ENCODE results near the gene PCBD1.

- TF ChIP-seq ZNF274 (IDR thresholded peaks at IDR 0.05; ENCODE audit: low read depth, low read length) = no peak
- no peak for TF ChIP-seq YY1 (IDR thresholded peaks at IDR 0.05; ENCODE audit: insufficient read depth, insufficient read length)
- TF ChIP-seq SUZ12 (IDR thresholded peaks at IDR 0.05; ENCODE audit: extremely low read depth, insufficient read depth, insufficient read length) = no peak
These were observed 44.4 kb downstream of the PCBD1 start for GRCh38 chr10:70843776-70844489.

Measured in NT2/D1 (cell line).